Brain pericyte (primary cell): ENCODE results near the gene CRTAP.
"Not testable (repeated sequence)": the region's sequence is repeated elsewhere in the genome, so short reads cannot be mapped to it uniquely, and the experiment has no call there.

Source experiments
- DNase-seq: peaks from one replicate; pipeline ENCODE4 v3.0.0-alpha.2; 2012; ENCODE audit warnings: low read depth, low spot score

CRTAP gene

DNA sequence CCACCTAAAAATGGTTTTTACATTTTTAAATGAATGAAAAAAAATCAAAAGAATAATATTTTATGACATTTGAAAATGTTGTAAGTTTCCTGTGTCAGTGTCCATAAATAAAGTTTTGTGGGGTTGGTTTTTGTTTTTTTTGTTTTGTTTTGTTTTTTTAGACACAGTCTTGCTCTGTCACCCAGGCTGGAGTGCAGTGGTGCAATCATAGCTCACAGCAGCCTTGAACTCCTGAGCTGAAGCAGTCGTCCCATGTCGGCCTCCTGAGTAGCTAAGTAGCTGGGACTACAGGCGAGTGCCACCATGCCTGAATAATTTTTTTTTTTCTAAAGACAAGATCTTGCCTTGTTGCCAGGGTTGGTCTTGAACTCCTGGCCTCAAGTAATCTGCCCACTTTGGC is 14.1 kb upstream of the CRTAP start:
- no peak for DNase-seq

DNA sequence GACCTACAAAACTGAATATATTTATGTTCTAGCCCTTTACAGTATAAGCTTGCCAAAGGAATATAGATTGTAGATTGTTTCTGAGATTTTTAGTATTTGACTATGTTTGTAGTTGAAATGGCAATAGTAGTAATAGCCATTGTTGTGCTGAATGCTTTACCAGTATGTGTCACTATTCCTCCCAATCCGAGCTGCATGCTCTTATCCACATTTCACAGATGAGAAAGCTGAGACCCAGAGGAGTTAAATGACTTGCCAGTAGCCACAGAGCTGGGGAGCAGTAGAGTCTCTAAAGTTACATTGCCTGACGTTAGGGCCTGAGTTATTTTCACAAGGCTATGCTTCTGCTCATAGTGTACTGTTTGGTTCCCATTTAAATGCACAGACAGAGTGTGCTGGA is 13.6 kb upstream of the CRTAP start:
- DNase-seq, result no peak

DNA sequence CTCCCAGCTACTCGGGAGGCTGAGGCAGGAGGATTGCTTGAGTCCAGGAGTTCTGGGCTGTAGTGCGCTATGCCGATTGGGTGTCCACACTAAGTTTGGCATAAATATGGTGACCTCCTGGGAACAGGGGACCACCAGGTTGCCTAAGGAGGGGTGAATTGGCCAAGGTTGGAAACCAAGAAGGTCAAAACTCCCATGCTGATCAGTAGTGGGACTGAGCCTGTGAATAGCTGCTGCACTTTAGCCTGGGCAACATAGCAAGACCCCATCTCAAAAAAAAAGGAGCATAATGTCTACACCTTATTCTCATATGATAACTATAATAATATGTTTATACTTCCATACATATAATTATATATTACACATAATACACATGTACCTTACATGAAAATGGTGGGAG is 10.8 kb upstream of the CRTAP start:
- no peak for DNase-seq

DNA sequence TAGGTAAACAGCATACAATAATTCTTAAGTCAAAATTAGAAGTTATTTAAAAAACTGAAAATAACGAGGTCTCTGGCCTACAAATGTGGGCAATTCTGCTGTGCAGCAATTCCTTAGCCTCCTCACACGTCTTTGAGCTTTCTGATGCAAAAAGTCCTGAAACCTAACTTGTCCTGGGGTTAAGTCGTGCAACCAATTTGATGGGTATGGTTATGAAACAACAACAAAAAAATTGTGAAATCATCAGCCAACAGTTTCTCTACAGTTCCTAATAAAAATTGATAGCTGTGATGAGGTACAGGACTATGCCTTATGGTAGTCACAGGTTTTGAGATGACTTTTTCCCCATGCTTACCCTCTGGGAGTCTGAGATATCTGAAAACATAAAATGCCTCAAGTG is 10.3 kb upstream of the CRTAP start:
- DNase-seq, result no peak

DNA sequence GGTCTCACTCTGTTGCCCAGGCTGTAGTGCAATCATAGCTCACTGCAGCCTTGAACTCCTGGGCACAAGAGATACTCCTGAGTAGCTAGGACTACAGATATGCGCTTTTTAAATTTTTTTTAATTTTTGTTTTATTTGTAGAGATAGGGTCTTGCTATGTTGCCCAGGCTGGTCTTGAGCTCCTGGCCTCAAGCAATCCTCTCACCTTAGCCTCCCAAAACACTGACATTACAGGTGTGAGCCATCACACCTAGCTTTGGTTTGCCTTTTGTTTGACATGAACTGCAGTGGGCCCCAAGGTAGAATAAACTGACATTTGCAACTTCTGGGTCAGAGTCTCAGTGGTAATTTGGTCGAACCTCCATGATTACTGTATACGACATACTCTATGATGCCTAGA is 9.0 kb upstream of the CRTAP start:
- no peak for DNase-seq

DNA sequence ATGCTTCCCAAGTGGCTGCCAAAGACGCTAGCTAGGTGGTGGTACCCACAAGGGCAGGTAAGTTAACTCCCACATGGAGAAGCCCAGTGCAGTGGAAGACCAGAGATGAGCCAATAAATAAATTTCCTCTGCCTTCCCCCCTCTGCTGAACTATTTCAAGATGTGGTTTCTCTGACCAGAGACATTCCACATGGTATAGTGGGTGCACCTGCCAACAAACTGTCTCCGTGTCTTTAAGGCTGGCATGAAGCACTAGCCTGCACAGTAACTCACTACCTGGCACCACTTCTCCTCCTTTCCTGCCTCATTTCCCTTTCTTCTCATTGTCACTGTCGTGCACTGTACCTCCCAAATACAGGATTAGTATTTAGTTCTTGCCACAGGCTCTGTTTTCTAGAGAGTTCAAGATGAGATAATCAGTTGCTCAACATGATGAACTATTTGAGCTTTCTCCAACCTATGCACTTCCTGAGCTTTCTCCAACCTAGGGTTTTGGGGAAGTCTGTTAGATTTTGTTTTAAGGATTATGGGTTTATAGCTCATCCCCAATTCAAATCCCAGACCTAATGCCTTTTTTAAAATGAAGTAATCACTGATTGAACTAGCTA is 8.4 kb upstream of the CRTAP start:
- DNase-seq, result no peak

DNA sequence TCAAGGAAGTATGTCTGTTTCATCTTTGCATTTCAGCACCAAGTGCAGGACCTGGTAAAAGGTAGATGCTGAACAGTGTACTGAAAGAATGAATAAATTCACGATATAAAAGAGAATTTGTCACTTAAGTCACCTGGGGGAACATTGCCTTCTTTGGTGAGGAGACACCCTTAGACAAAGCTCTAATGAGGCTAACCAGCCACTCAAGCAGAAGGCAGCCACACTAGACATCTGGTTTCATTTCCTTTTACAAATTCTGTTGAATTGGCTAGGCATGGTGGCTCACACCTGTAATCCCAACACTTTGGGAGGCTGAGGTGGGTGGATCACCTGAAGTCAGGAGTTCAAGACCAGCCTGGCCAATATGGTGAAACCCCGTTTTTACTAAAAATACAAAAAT is 7.0 kb upstream of the CRTAP start:
- not testable (repeated sequence) for DNase-seq

DNA sequence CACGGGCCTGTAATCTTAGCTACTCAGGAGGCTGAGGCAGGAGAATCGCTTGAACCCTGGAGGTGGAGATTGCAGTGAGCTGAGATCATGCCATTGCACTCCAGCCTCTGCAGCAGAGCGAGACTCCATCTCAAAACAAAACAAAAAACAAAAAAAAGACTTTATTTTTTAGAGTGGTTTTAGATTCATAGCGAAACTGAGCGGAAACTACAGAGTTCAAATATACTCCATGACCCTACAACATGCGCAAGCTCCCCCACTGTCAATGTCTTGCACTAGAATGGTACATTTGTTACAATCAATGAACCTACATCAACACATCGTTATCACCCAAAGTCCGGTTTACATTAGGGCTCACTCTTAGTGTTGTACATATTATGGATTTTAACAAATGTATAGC is 2.2 kb upstream of the CRTAP start:
- no peak for DNase-seq

DNA sequence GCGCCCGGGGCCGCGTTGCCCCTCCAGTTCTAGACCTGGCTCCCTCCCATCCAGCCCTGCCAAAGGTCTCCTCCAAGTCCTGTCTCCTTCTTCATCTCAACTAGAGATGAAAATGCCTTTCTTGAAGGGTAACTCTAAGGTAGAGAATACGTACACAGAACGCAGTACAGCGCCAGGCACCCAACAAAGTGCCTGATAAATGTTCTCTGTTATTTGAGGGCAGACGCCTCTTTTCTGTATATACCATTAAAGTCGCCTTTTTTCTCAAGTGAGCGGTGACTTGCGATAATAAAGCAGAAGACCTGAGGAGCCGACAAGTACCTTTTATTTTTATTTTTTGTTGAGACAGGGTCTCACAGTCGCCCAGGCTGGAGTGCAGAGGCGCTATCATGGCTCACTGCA is 809 bp downstream of the CRTAP start:
- no peak for DNase-seq

DNA sequence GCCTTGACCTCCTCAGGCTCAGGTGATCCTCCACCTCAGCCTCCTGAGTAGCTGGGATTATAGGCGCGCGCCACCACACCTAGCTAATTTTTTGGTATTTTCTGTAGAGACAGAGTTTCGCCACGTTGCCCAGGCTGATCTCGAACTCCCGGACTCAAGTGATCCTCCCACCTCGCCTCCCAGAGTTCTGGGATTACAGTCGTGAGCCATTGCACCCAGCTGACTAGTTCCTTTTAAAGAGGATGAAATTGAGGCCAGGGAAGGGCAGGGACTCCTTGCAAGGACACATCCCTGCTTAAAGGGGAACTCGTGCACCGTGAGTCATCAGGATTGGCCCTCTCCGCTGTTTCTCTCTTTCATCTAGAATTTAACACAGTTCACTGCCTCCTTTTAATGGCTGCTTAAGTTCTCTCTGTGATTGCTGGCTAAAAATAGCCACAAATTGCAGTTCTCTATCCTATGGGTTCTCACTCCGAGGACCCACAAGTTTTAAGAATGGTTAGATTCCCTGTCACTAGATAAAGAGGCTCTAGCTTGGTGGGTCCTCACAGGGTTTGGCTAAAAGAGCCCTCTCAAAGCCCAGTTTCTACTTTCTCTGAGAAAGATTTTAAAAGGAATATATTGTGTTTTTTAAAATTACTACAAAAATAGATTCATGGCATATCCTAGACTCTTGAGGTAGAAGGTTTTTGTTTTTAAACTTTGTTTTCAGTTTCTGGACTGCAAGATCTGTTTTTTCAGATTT is 1.4 kb downstream of the CRTAP start:
- DNase-seq, result no peak

DNA sequence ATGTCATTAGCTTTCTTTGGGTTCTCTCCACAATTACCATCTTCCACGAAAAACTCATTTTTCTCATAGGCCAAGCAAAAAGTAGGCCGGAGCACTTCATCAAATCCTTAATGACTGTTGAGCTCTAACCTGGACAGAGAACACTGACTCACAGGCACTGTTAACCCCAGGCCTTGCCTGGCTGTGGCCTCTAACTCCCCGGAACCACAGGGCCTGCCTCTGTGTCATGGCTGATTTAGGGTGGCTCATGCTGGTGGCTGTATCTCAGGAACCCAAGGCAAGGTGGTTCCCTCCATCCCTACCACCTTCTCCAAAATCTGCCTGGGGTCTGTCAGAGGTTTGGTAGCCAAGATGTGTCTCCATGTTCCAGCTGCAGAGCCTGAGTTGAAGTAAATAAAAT is 3.6 kb downstream of the CRTAP start:
- no peak for DNase-seq

DNA sequence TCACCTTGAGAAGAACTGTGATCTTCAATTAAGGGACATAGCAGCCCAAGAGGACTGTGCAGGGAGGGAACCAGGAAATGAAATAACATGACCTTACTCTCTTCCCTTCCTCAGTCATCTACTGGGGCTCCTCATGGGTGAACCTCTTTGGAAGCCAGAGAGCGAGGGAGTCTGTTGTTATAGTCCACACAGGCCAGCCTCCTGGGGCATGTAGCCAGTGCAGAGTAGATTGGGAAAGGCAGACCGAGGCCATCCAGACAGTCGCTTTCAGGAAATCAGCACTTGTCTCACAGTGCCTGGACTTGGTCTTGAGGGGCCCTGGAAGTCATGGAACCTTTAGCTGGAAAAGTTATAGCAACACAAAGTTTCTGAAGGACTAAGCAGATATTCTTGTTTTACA is 6.1 kb downstream of the CRTAP start:
- no peak for DNase-seq

DNA sequence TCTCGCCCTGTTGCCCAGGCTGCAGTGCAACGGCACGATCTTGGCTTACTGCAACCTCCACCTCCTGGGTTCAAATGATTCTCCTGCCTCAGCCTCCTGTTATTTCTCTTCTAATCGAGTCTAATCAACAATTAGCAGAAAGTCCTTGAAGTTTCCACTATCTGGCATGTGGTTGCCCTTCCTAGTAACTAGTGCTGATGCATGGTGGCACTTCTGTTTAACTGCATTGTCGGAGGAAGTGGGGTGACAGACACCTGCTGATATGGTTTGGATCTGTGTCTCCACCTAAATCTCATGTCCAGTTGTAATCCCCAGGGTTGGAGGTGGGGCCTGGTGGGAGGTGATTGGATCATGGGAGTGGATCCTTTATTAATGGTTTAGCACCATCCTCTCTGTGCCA is 9.2 kb downstream of the CRTAP start:
- no peak for DNase-seq

DNA sequence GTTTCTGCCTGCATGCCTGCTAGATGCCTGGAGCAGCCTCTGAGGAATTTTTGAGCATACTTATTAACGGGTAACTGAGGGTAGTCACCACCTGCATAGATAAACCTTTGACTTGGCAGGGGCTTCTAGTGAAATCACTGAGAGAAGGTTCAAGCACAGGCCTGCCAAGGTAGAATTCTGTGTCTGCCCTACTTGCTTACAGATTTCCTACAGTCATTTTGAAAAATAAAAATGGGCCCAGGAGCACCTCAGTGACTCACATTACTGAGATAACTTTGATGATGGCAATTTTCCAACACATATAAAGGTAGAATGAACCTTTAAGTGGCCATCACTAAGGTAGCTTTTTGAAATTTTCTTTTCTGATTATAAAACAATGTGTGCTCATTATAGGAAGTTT is 10.8 kb downstream of the CRTAP start:
- no peak for DNase-seq

DNA sequence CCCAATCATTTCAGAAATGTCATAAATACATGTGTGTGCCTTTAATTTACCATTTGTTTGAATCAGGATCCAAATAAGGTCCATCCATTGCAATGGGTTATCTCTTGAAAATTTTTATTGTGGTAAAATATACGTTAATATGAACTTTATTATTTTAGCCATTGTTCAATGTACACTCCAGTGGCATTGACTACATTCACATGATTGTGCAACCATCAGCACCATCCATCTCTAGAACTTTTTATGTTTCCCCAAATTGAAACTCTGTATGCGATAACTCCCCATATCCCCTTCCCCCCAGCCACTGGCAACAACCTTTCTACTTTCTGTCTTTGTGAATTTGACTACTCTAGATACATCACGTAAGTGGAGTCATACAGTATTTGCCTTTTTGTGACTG is 12.0 kb downstream of the CRTAP start:
- DNase-seq, result no peak

DNA sequence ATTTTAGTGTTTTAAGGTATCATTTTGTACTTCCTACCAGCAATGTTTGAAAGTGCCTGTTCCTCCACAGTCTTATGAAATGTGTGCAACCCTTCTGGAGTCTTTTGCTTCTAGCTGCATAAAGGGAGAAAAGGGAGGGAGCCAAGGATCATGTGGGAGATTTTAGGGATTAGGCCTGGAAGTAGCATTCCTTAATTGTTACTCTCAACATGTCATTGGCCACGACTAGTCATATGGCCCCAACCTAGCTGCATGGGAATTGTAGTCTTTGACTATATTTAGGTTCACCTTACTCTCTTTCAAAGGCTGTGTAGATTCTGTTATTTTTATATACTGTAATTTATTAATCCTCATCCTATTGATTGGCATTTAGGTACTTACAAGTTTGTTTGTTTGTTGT is 14.9 kb downstream of the CRTAP start:
- no peak for DNase-seq

DNA sequence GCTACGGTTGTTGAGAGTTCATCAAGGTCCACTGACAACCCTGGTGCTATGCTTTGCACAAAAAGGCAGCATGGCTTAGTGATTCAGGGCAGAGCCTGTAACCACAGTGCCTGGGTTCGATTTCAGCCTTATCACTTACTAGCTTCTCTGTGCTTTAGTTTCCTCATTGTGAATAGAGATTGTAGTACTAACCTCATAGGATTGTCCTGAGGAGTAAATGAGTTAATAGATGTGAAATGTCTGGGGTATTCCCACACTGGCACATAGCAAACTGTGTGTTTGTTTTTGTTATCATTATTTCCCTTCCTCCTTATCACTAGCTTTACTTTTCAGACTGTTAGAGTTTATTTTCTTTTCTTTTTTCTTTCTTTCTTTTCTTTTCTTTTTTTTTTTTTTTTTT is 16.3 kb downstream of the CRTAP start:
- no peak for DNase-seq

DNA sequence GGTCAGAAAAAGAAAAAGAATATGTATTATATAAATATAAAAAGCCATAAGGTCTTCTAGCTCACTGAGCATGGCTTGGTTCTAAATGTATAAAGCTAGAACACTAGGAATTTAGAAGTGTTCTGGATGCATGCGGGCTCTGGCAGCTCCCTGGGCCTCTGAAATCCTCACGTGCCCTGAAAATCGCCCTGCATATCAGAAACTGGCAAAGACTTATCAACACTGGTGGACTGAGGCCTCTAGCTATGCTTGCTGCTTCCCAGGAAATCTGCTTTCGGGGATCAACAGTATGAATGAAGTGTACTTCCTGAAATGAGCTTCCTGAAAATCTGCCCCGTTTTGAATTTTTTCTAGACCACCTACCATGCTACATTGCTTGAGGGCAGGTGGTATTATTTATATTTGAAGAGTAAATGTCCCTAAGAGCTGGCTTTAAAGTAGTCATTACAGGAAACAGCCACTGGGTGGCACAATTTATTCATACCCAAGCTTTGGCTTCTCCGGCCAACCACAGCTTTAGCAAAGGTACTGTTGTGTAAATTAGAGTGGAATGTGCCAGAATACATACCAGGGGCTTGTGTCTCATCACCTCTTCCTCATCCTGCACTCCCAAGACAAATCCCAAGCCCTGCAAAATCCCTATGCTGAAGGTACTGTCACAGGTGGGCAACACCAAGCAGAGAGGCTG is 17.7 kb downstream of the CRTAP start:
- DNase-seq, result peak; percentile 32

DNA sequence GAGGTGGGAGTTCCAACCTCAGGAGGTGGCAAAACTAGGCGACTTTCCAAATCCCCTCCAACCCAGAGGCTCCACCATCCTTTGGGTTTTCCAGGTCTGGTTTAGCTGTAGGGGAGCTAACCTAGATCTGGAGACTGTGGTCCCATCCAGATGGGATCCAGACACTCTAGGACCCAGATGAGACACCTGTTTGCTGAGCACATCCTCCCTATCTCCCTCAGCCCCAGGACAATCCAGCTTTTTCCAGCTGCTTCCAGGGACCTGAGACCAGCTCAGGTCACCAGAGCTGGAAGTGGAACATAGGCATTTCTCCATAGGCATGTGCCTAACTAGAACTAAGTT is 18.2 kb downstream of the CRTAP start:
- no peak for DNase-seq

DNA sequence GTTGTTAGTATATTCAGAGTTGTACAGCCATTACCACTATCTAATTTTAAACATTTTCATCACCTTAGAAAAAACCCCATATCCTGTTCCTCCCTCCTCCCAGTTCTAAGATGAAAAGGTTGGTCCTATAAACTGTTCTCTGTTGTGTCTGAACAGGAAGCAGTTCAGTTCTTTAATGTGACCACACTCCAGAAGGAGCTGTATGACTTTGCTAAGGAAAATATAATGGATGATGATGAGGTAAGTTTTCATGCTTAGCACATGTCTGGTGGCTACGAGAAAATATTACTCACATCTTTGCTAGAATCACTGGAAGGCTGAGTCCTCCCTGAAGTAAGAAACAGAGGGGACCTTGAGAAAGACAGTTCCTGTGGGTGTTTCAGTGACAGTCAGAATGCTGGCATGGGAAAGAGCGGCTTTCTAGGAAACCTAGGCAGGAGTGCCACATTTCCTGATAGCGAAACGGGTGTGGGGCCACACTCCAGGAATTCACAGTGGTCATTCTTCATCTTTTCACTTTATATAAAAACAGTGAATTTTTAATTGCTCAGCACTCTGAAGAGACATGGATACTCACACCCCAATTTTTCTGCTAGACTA is 20.3 kb downstream of the CRTAP start:
- no peak for DNase-seq

DNA sequence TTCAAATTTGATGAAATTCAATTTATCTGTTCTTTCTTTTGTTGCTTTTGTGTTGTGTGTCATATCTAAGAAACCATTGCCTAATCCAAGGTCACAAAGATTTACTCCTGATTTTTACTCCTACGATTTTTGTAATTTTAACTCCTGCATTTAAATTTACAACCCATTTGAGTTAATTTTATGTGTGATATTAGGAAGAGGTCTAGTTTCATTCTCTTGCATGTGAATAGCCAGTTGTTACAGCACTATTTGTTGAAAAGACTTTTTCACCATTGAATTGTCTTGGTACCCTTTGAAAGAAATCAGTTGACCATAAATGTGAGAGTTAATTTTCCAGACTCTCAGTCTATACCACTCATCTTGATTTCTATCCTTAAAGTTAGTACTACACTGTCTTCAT is 23.9 kb downstream of the CRTAP start:
- no peak for DNase-seq

DNA sequence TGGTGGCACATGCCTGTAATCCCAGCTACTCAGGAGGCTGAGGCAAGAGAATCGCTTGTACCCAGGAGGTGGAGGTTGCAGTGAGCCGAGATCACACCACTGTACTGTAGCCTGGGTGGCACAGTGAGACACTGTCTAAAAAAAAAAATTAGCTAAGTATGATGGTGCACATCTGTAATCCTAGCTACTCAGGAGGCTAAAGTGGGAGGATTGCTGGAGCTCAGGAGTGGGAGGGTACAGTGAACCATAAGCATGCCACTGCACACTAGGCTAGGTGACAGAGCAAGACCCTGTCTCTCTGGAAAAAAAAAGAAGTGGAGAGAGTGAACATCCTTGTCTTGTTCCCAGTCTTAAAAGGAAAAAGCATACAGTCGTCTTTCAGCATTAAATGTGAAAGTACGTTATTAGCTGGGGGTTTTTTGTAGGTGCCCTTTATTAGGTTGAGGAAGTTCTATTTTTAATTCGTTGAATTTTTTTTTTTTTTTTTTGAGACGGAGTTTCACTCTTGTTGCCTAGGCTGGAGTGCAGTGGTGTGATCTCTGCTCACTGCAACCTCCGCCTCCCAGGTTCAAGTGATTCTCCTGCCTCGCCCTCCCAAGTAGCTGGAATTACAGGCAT is 25.3 kb downstream of the CRTAP start:
- not testable (repeated sequence) for DNase-seq
